Upper lobe of left lung (tissue), 6 donors: Measurements from ENCODE around the gene MAP4K4. TPM values are rescaled to one million over a fixed set of nuclear protein-coding genes. Genes with fewer than 3 reads are reported as not detected.
A peak's percentile ranks its signal among the peaks of the same experiment; 100 is the strongest.

Experiments used
- ATAC-seq, 2 donors: fragments of 200-7000 bp; cut with Tn5 transposase; one replicate each; pipeline ENCODE4 v1.9.1; 2022; ENCODE audit warnings: mild to moderate bottlenecking in 2 of 2, moderate library complexity in 2 of 2; ENCODE audit not compliant: low FRiP score in 2 of 2
- DNase-seq, 2 donors: peaks; one replicate each; pipeline ENCODE4 v3.0.0-alpha.2; 2019 to 2020
- H3K27ac ChIP-seq, 4 donors: fragments of 200-600 bp; sonication (generic); one replicate each; pipeline ENCODE4 v1.5.1; 2016 to 2019
- H3K27me3 ChIP-seq, 4 donors: fragments of 200-600 bp; sonication (generic); one replicate each; pipeline ENCODE4 v1.5.1; 2017 to 2019
- H3K36me3 ChIP-seq, 4 donors: fragments of 200-600 bp; sonication (generic); one replicate each; pipeline ENCODE4 v1.5.1; 2016 to 2019
- H3K4me1 ChIP-seq, 4 donors: fragments of 200-600 bp; sonication (generic); one replicate each; pipeline ENCODE4 v1.5.1; 2018 to 2019
- H3K4me3 ChIP-seq, 4 donors: fragments of 200-600 bp; sonication (generic); one replicate each; pipeline ENCODE4 v1.5.1; 2017 to 2019; ENCODE audit warnings: mild to moderate bottlenecking in 2 of 4, moderate library complexity in 1 of 4
- H3K9me3 ChIP-seq, 4 donors: fragments of 200-600 bp; sonication (generic); one replicate each; pipeline ENCODE4 v1.5.1; 2018 to 2019
- CTCF ChIP-seq, 6 experiments: fragments of 450-650 bp in 4 of 6; fragments of 200-600 bp in 2 of 6; sonication (generic) in 2 of 6; IDR thresholded peaks; one replicate each; pipeline ENCODE4 v1.5.1; 2016 to 2019; ENCODE audit warnings: antibody characterized with exemption in 6 of 6
- EP300 ChIP-seq, 4 donors: sonication (generic); formaldehyde crosslinking; IDR thresholded peaks; one replicate each; pipeline ENCODE4 v1.5.1; 2017; ENCODE audit warnings: antibody characterized with exemption in 4 of 4, control low read depth in 2 of 4
- POLR2A ChIP-seq, 4 donors: fragments of 450-650 bp; IDR thresholded peaks; one replicate each; pipeline ENCODE4 v1.5.1; 2016 to 2017; ENCODE audit warnings: antibody characterized with exemption in 4 of 4, mild to moderate bottlenecking in 2 of 4
- POLR2AphosphoS5 ChIP-seq, 2 donors: sonication (generic); formaldehyde crosslinking; IDR thresholded peaks; one replicate each; pipeline ENCODE4 v1.5.1; 2017; ENCODE audit warnings: antibody characterized with exemption in 2 of 2
- WGBS, 2 donors: methylation state at CpG; one replicate each; pipeline ENCODE4 v1.1.5; 2017 to 2018; 5-methylcytosine and 5-hydroxymethylcytosine counted together
- total RNA-seq, 6 donors: library from RNA; depleted of rRNA in 4 of 6; stranded (reverse); fragments of >200 nt in 4 of 6; gene quantifications; one replicate each; pipeline versions ENCODE4 v1.1.0 to v1.2.1, GENCODE V29; 2016 to 2021
- donor health status: DM: no; HTN: no; CAD: no; lungs with moderate emphysema.
- donor health status: DM: no; HTN: yes; CAD: no; lungs with severe emphysema.

The MAP4K4 gene
- 10 to 100 TPM; 49.8 to 88.0 (median 56.4) TPM for total RNA-seq

DNA sequence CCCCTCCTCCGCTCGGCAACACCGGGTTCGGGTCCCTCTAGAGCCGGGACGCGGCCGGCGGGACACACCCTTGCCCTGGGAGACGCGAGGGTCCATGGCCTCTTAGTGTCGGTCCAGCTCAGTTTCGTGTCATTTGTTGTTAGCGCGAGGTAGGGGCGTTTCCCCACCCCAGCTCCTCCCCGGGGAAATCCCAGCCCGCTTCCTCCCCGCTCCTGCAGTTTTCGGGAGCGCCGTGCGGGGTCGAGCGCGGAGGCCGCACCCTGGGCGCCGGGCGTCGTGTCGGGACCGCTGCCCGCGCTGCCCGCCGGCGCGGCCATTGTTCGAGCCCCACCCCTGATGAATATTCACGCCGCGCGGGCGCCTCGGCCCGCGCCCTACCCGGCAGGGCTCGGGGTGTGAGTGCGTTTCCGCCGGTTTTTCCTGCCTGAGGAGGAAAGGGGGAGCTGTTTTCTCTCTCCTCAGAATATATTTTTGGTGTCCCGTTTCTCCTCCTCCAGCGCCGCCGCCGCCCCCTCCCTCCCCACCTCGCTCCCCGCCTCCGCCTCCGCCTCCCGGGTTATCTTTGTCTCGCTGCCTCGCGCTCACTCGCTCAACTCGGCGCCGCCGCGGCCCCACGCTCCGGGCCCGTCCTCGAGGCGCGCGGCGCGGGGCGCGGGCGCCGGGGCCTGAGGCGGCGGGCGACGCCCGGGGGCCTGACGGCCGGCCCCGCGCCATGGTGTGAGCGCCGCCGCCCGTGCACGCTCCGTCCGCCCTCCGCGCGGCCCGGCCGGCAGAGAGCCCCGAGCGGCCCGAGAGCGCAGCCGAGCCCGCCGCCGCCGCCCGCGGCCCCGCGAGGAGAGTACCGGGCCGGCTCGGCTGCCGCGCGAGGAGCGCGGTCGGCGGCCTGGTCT is at the start of gene MAP4K4:
MAP4K4 (plus strand) TSS at position 584 of the 890 bp plus-strand sequence. CDS start 374 bp downstream, outside the sequence.
- peak; percentile 78 to 95 for DNase-seq
- no peaks in the 10 kb centered on the region for H3K9me3 ChIP-seq
- peak within 1 kb of the TSS; percentile 67 to 83 (median 72) for H3K4me3 ChIP-seq
- 0% methylated on average over 29 to 62 of the region's 129 CpGs for WGBS, 2 donors
- TF ChIP-seq CTCF (IDR thresholded peaks at IDR 0.05) (peak in 5 of 6 experiments; percentile 22 to 47 (median 32)), EP300 (IDR thresholded peaks at IDR 0.05) (no peak), POLR2AphosphoS5 (IDR thresholded peaks at IDR 0.05) (peak in 1 of 2 donors; percentile 46), POLR2A (IDR thresholded peaks at IDR 0.05) (peak in 3 of 4 donors; percentile 50 to 66 (median 64))
- no peaks in the 10 kb centered on the region for H3K27me3 ChIP-seq
- H3K27ac ChIP-seq = peak within 1 kb of the TSS; percentile 83 to 93 (median 88)
- peaks cover 17 to 45% (median 29%) of the 10 kb centered on the region in 4 donors for H3K4me1 ChIP-seq
- peak; percentile 82 to 91 for ATAC-seq
- no peaks in the 10 kb centered on the region for H3K36me3 ChIP-seq

- no peaks in the 10 kb centered on the region for H3K9me3 ChIP-seq
- no peaks in the 10 kb centered on the region for H3K4me1 ChIP-seq
- ATAC-seq (no peak), DNase-seq (no peak)
- H3K4me3 ChIP-seq = no peak overlapping the region
- no peaks in the 10 kb centered on the region for H3K27me3 ChIP-seq
- no peak for TF ChIP-seq CTCF (IDR thresholded peaks at IDR 0.05)
- TF ChIP-seq POLR2AphosphoS5 (IDR thresholded peaks at IDR 0.05) = no peak
- no peak for TF ChIP-seq EP300 (IDR thresholded peaks at IDR 0.05)
- TF ChIP-seq POLR2A (IDR thresholded peaks at IDR 0.05) = no peak
- H3K36me3 ChIP-seq = no peaks in the 10 kb centered on the region
- H3K27ac ChIP-seq = no peak overlapping the region
- 71 to 76% methylated on average over 7 of the region's 7 CpGs for WGBS, 2 donors
These were observed 44.0 kb upstream of the MAP4K4 start for GRCh38 chr2:101653469-101653868.

GRCh38 chr2:101655702-101656422 is 41.6 kb upstream of the MAP4K4 start:
- ATAC-seq (peak in 1 of 2 donors; percentile 63), DNase-seq (no peak)
- Histone ChIP-seq H3K9me3 (no peaks in the 10 kb centered on the region), H3K27ac (no peak overlapping the region), H3K36me3 (no peaks in the 10 kb centered on the region), H3K4me3 (no peak overlapping the region), H3K27me3 (no peaks in the 10 kb centered on the region), H3K4me1 (no peaks in the 10 kb centered on the region)
- WGBS, 2 donors = 60 to 69% methylated on average over 5 of the region's 5 CpGs
- no peak for TF ChIP-seq EP300 (IDR thresholded peaks at IDR 0.05)
- TF ChIP-seq POLR2A (IDR thresholded peaks at IDR 0.05) = no peak
- TF ChIP-seq CTCF (IDR thresholded peaks at IDR 0.05) = no peak
- TF ChIP-seq POLR2AphosphoS5 (IDR thresholded peaks at IDR 0.05) = no peak

GRCh38 chr2:101657787-101658186 is 39.7 kb upstream of the MAP4K4 start:
- Histone ChIP-seq H3K4me3 (no peak overlapping the region), H3K4me1 (no peaks in the 10 kb centered on the region), H3K27ac (no peak overlapping the region), H3K27me3 (no peaks in the 10 kb centered on the region), H3K36me3 (no peaks in the 10 kb centered on the region), H3K9me3 (no peaks in the 10 kb centered on the region)
- DNase-seq (no peak), ATAC-seq (no peak)
- TF ChIP-seq POLR2AphosphoS5 (IDR thresholded peaks at IDR 0.05) (no peak), CTCF (IDR thresholded peaks at IDR 0.05) (no peak), EP300 (IDR thresholded peaks at IDR 0.05) (no peak), POLR2A (IDR thresholded peaks at IDR 0.05) (no peak)
- 92 to 98% methylated on average over 6 of the region's 6 CpGs for whole genome bisulfite sequencing, 2 donors
